BJ (cell line): ENCODE measurements around the gene PSMC6. TPM values are rescaled to one million over a fixed set of nuclear protein-coding genes. Genes with fewer than 3 reads are reported as not detected.
"Not testable (repeated sequence)": the region's sequence is repeated elsewhere in the genome, so short reads cannot be mapped to it uniquely, and the experiment has no call there.

Experiments
- CTCF ChIA-PET: fragments of 350-600 bp; formaldehyde crosslinking; extraction: SDS; loops from one replicate; lab custom pipeline; 2021; ENCODE audit warnings: antibody characterized with exemption, inconsistent platforms; lab: Yijun Ruan, JAX
- POLR2A ChIA-PET: fragments of 300-600 bp; sonication (Branson Sonifier 250); formaldehyde crosslinking; extraction: SDS; loops from one replicate; lab custom pipeline; 2021; ENCODE audit warnings: antibody characterized with exemption; lab: Charles Lee
- DNase-seq: peaks from one replicate; pipeline ENCODE4 v3.0.0-alpha.2; 2011; ENCODE audit warnings: low read depth
- H3K27me3 ChIP-seq: 2 replicates; pipeline ENCODE4 v1.6.0; 2011; ENCODE audit warnings: low read length; ENCODE audit not compliant: control insufficient read depth, insufficient read depth
- H3K36me3 ChIP-seq: 2 replicates; pipeline ENCODE4 v1.5.1; 2011; ENCODE audit warnings: low read length; ENCODE audit not compliant: control insufficient read depth, insufficient read depth
- H3K4me3 ChIP-seq: 2 replicates; pipeline ENCODE4 v1.5.1; 2011; ENCODE audit warnings: low read depth, mild to moderate bottlenecking, control low read depth, low read length
- polyA plus RNA-seq: library from polyadenylated mRNA; depleted of rRNA; stranded (reverse); fragments of >200 nt; gene quantifications from 2 replicates; pipeline ENCODE4 v1.2.3, GENCODE V29; 2011
- TF ChIP-seq, protein P1 (sequence below): IDR thresholded peaks from 2 replicates; pipeline ENCODE4 v1.5.1; 2011; ENCODE audit warnings: low read depth, mild to moderate bottlenecking, control low read depth, inconsistent platforms, low read length, moderate library complexity; ENCODE audit not compliant: insufficient read depth

PSMC6 gene
- polyA plus RNA-seq, 1 experiment: 28.5 TPM

DNA sequence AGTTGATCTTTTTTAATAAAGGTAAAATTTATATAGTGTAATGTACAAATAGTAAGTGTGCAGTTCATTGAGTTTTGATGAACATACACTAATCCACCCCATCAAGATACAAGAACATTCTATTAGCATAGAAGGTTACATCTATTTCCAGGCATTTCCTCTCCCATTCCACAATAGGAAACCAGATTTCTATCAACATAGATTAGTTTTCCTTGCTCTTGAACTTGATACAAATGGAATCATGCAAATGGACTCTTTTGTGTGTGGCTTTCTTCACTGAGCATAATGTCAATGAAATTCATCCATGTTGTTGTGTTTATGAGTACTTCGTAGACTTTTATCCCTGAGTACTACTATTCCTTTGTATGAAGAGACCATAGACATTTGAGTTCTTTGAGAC, 33.8 kb downstream of the PSMC6 start:
- TF ChIP-seq, protein P1, sequence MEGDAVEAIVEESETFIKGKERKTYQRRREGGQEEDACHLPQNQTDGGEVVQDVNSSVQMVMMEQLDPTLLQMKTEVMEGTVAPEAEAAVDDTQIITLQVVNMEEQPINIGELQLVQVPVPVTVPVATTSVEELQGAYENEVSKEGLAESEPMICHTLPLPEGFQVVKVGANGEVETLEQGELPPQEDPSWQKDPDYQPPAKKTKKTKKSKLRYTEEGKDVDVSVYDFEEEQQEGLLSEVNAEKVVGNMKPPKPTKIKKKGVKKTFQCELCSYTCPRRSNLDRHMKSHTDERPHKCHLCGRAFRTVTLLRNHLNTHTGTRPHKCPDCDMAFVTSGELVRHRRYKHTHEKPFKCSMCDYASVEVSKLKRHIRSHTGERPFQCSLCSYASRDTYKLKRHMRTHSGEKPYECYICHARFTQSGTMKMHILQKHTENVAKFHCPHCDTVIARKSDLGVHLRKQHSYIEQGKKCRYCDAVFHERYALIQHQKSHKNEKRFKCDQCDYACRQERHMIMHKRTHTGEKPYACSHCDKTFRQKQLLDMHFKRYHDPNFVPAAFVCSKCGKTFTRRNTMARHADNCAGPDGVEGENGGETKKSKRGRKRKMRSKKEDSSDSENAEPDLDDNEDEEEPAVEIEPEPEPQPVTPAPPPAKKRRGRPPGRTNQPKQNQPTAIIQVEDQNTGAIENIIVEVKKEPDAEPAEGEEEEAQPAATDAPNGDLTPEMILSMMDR: no peak
- ChIA-PET CTCF (no interaction called here), POLR2A (no interaction called here)
- Histone ChIP-seq H3K36me3 (no peaks in the 10 kb centered on the region), H3K27me3 (no peaks in the 10 kb centered on the region), H3K4me3 (no peak overlapping the region)
- no peak for DNase-seq

- CTCF ChIA-PET: interaction anchor here (0.6 to 1.3 kb wide), 3 partner anchors 14 to 416 kb away, joined by 3 read pairs; no protein-coding TSS in a partner anchor
- Histone ChIP-seq H3K36me3 (no peaks in the 10 kb centered on the region), H3K4me3 (no peak overlapping the region), H3K27me3 (no peaks in the 10 kb centered on the region)
- TF ChIP-seq, protein P1: no peak
- POLR2A ChIA-PET: no interaction called here
- DNase-seq: no peak
Observed at GRCh38 chr14:52741865-52742264, 34.9 kb downstream of the PSMC6 start.

GRCh38 chr14:52748647-52749292, 41.8 kb downstream of the PSMC6 start:
- TF ChIP-seq, protein P1: no peak
- ChIA-PET CTCF (no interaction called here), POLR2A (no interaction called here)
- no peaks in the 10 kb centered on the region for H3K36me3 ChIP-seq
- DNase-seq: no peak
- no peaks in the 10 kb centered on the region for H3K27me3 ChIP-seq
- H3K4me3 ChIP-seq: no peak overlapping the region

DNA sequence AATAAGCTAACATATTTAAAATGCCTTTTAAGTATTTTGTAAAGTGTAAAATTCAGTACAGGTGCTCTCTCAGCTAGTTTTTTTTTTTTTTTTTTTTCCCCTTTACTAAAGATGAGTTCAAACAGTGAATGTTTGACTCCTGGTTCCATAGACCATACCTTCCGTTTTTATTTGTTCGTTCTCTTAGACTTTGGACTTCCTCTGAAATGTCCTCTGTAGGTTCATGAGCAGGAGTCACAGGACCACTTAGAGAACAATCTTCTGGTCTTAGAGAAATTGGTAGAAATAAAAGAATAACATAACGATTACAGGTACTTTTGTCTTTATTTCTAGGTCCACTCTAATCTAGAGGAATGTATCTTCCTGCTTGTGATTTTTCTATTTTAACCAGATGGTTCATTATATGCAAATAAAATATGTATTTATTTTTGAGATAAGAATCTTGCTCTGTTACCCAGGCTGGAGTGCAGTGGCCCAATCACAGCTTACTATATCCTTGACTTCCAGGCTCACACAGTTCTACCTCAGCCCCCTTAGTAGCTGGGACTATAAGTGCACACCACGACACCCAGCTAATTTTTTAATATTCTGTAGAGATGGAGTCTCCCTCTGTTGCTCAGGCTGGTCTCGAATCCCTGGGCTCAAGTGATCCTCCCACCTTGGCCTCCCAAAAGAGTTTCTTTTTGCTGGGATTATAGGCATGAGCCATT, 48.8 kb downstream of the PSMC6 start:
- no peak for DNase-seq
- POLR2A ChIA-PET: no interaction called here
- no peaks in the 10 kb centered on the region for H3K27me3 ChIP-seq
- CTCF ChIA-PET: interaction anchor here (0.9 to 1.1 kb wide), 2 partner anchors 12 to 14 kb away, joined by 3 read pairs; no protein-coding TSS in a partner anchor
- TF ChIP-seq, protein P1: no peak
- no peaks in the 10 kb centered on the region for H3K36me3 ChIP-seq
- no peak overlapping the region for H3K4me3 ChIP-seq

DNA sequence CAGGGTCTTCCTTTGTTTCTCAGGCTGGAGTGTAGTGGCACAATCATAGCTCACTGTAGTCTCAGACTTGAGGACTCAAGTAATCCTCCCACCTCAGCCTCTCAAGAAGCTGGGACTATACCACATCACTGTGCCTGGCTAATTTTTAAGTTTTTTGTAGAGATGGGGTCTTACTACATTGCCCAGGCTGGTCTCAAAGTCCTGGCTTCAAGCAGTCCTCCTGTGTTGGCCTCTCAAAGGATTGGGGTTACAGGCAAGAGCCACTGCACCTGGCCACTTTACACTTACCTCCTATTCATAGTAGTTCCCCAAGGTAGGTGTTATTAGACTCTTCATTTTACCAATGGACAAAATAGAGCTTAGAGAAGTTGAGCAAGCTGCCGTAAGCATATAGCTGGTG, 52.1 kb downstream of the PSMC6 start:
- Histone ChIP-seq H3K4me3 (no peak overlapping the region), H3K27me3 (no peaks in the 10 kb centered on the region), H3K36me3 (no peaks in the 10 kb centered on the region)
- DNase-seq: no peak
- ChIA-PET POLR2A (no interaction called here), CTCF (interaction anchor here (1.4 to 1.9 kb wide), 2 partner anchors 9 to 44 kb away, joined by 3 to 6 read pairs; no protein-coding TSS in a partner anchor)
- TF ChIP-seq, protein P1: no peak

DNA sequence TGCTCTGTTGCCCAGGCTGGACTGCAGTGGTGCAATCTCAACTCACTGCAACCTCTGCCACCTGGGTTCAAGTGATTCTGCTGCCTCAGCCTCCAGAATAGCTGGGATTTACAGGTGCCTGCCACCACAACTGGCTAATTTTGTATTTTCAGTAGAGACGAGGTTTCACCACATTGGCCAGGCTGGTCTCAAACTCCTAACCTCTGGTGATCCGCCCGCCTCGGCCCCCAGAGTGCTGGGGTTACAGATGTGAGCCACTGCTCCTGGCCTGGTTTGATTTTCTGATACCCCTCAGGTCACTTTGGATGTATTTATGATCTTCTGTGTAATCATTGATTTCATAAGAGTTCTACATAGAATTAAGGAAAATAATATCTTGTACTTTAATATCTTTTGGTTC, 55.9 kb downstream of the PSMC6 start:
- H3K36me3 ChIP-seq, POLR2A ChIA-PET, CTCF ChIA-PET, H3K27me3 ChIP-seq, DNase-seq, H3K4me3 ChIP-seq: not testable (repeated sequence)
